ENCODE results near the gene LYRM9. TPM values are rescaled to one million over a fixed set of nuclear protein-coding genes. Genes with fewer than 3 reads are reported as not detected.
"Not testable (repeated sequence)": the region's sequence is repeated elsewhere in the genome, so short reads cannot be mapped to it uniquely, and the experiment has no call there.

LYRM9 gene
- total and polyA plus RNA-seq, 4 donors: 7.0 to 15.3 (median 8.8) TPM

- 76 to 85% methylated on average over 2 of the region's 2 CpGs for WGBS, 2 donors
Observed at GRCh38 chr17:27912964-27913363, 19.8 kb upstream of the LYRM9 start.

GRCh38 chr17:27912299-27912698 lies 19.1 kb upstream of the LYRM9 start:
- not testable (repeated sequence) for ATAC-seq (ENCODE audit: insufficient read depth, low FRiP score); H3K9me3 ChIP-seq (ENCODE audit: control insufficient read depth in 4 of 4, insufficient read depth in 3 of 4, low read length in 3 of 4); H3K27ac ChIP-seq (ENCODE audit: low read depth in 1 of 2, low read length in 1 of 2); DNase-seq; H3K36me3 ChIP-seq (ENCODE audit: control insufficient read depth in 4 of 4, insufficient read depth in 4 of 4, low read length in 4 of 4); H3K9ac ChIP-seq (ENCODE audit: insufficient read depth in 1 of 2, low read length in 2 of 2); H3K27me3 ChIP-seq (ENCODE audit: control insufficient read depth in 3 of 3, insufficient read depth in 3 of 3, low read length in 2 of 3); H3K4me1 ChIP-seq (ENCODE audit: control insufficient read depth in 5 of 5, insufficient read depth in 5 of 5, low read length in 5 of 5); H3K4me3 ChIP-seq
- WGBS, 2 donors: 62 to 82% methylated on average over 2 of the region's 3 CpGs

More at GRCh38 chr17:27912964-27913363, 19.8 kb upstream of the LYRM9 start:
- Histone ChIP-seq H3K4me3 (no peak overlapping the region), H3K27ac (ENCODE audit: low read depth in 1 of 2, low read length in 1 of 2) (no peak overlapping the region), H3K9ac (ENCODE audit: insufficient read depth in 1 of 2, low read length in 2 of 2) (no peak overlapping the region), H3K9me3 (ENCODE audit: control insufficient read depth in 4 of 4, insufficient read depth in 3 of 4, low read length in 3 of 4) (no peaks in the 10 kb centered on the region), H3K36me3 (ENCODE audit: control insufficient read depth in 4 of 4, insufficient read depth in 4 of 4, low read length in 4 of 4) (no peaks in the 10 kb centered on the region), H3K27me3 (ENCODE audit: control insufficient read depth in 3 of 3, insufficient read depth in 3 of 3, low read length in 2 of 3) (peaks cover 0 to 3% (median 0%) of the 10 kb centered on the region in 3 donors), H3K4me1 (ENCODE audit: control insufficient read depth in 5 of 5, insufficient read depth in 5 of 5, low read length in 5 of 5) (no peaks in the 10 kb centered on the region)
- ATAC-seq (ENCODE audit: insufficient read depth, low FRiP score) (no peak), DNase-seq (no peak)
- no peak for TF ChIP-seq CTCF (IDR thresholded peaks at IDR 0.05; ENCODE audit: control extremely low read depth, extremely low read depth)

GRCh38 chr17:27907976-27908558 lies 14.9 kb upstream of the LYRM9 start:
- peaks cover 0 to 2% (median 0%) of the 10 kb centered on the region in 4 donors for H3K9me3 ChIP-seq (ENCODE audit: control insufficient read depth in 4 of 4, insufficient read depth in 3 of 4, low read length in 3 of 4)
- H3K36me3 ChIP-seq (ENCODE audit: control insufficient read depth in 4 of 4, insufficient read depth in 4 of 4, low read length in 4 of 4): no peaks in the 10 kb centered on the region
- peaks cover 0 to 8% (median 0%) of the 10 kb centered on the region in 5 donors for H3K4me1 ChIP-seq (ENCODE audit: control insufficient read depth in 5 of 5, insufficient read depth in 5 of 5, low read length in 5 of 5)
- no peak overlapping the region for H3K27ac ChIP-seq (ENCODE audit: low read depth in 1 of 2, low read length in 1 of 2)
- no peak overlapping the region for H3K9ac ChIP-seq (ENCODE audit: insufficient read depth in 1 of 2, low read length in 2 of 2)
- WGBS, 2 donors: 71 to 74% methylated on average over 4 of the region's 4 CpGs
- TF ChIP-seq CTCF (IDR thresholded peaks at IDR 0.05; ENCODE audit: control extremely low read depth, extremely low read depth): no peak
- no peaks in the 10 kb centered on the region for H3K27me3 ChIP-seq (ENCODE audit: control insufficient read depth in 3 of 3, insufficient read depth in 3 of 3, low read length in 2 of 3)
- H3K4me3 ChIP-seq: no peak overlapping the region
- ATAC-seq (ENCODE audit: insufficient read depth, low FRiP score) (no peak), DNase-seq (no peak)

DNA sequence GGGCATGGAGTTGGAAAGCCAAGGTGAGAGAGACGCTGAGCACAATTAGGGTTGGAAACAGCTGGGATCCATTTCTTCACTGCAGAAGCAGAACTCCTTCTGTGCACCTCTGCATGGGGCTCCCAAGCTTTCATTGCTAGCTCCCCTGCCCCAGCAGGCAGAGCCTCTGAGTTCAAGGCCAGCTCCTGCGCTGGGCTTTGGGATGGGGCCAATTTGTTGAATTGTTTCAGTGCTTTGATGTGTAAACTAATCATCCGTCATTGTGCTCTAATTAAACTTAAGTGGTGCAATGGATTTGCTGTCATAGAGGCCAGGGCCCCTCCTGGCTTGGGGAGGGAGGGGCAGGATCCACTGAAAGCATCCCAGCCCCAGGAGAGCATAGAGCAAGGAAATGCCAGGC lies 13.5 kb upstream of the LYRM9 start:
- no peak overlapping the region for H3K27ac ChIP-seq (ENCODE audit: low read depth in 1 of 2, low read length in 1 of 2)
- H3K9ac ChIP-seq (ENCODE audit: insufficient read depth in 1 of 2, low read length in 2 of 2): no peak overlapping the region
- no peak overlapping the region for H3K4me3 ChIP-seq
- no peaks in the 10 kb centered on the region for H3K36me3 ChIP-seq (ENCODE audit: control insufficient read depth in 4 of 4, insufficient read depth in 4 of 4, low read length in 4 of 4)
- WGBS, 2 donors: 53 to 76% methylated on average over 3 of the region's 3 CpGs
- peaks cover 0 to 2% (median 0%) of the 10 kb centered on the region in 4 donors for H3K9me3 ChIP-seq (ENCODE audit: control insufficient read depth in 4 of 4, insufficient read depth in 3 of 4, low read length in 3 of 4)
- DNase-seq (peak in 1 of 3 donors; percentile 13), ATAC-seq (ENCODE audit: insufficient read depth, low FRiP score) (no peak)
- peaks cover 0 to 8% (median 0%) of the 10 kb centered on the region in 5 donors for H3K4me1 ChIP-seq (ENCODE audit: control insufficient read depth in 5 of 5, insufficient read depth in 5 of 5, low read length in 5 of 5)
- no peak for TF ChIP-seq CTCF (IDR thresholded peaks at IDR 0.05; ENCODE audit: control extremely low read depth, extremely low read depth)
- H3K27me3 ChIP-seq (ENCODE audit: control insufficient read depth in 3 of 3, insufficient read depth in 3 of 3, low read length in 2 of 3): no peaks in the 10 kb centered on the region
